GM12878 (cell line): Measurements from ENCODE around the gene CLDN6. TPM values are rescaled to one million over a fixed set of nuclear protein-coding genes. Genes with fewer than 3 reads are reported as not detected.

Source experiments
- ATF2 ChIP-seq: IDR thresholded peaks from 2 replicates; pipeline ENCODE4 v1.6.1; 2012; ENCODE audit warnings: low read length, inconsistent platforms
- CHD2 ChIP-seq: IDR thresholded peaks from 2 replicates; pipeline ENCODE4 v1.6.1; 2011; ENCODE audit warnings: low read depth, low read length, improper control_type of control experiment, borderline replicate concordance
- CUX1 ChIP-seq: IDR thresholded peaks from 2 replicates; pipeline ENCODE4 v1.6.1; 2012; ENCODE audit warnings: improper control_type of control experiment, low read depth, low read length; ENCODE audit not compliant: insufficient replicate concordance
- E4F1 ChIP-seq: fragments of 450-650 bp; IDR thresholded peaks from 2 replicates; pipeline ENCODE4 v1.6.1; 2018; ENCODE audit warnings: borderline replicate concordance, mild to moderate bottlenecking; ENCODE audit not compliant: partially characterized antibody
- ELK1 ChIP-seq: IDR thresholded peaks from 2 replicates; pipeline ENCODE4 v1.6.1; 2012; ENCODE audit warnings: low read depth, low read length, improper control_type of control experiment
- HDGF ChIP-seq: fragments of 450-650 bp; IDR thresholded peaks from 2 replicates; pipeline ENCODE4 v1.6.1; 2016; ENCODE audit warnings: antibody characterized with exemption
- MEF2B ChIP-seq: fragments of 450-650 bp; IDR thresholded peaks from 2 replicates; pipeline ENCODE4 v1.6.1; 2018; ENCODE audit warnings: mild to moderate bottlenecking, moderate library complexity; ENCODE audit not compliant: partially characterized antibody, poor library complexity, severe bottlenecking
- PAX5 ChIP-seq: IDR thresholded peaks from 2 replicates; pipeline ENCODE4 v1.6.1; 2011; ENCODE audit warnings: low read depth, low read length, borderline replicate concordance
- POU2F2 ChIP-seq: IDR thresholded peaks from 3 replicates; pipeline ENCODE4 v1.6.1; 2011; ENCODE audit warnings: low read depth, mild to moderate bottlenecking, low read length, borderline replicate concordance
- ZNF274 ChIP-seq: IDR thresholded peaks from one replicate; pipeline ENCODE4 v1.8.0; 2011; ENCODE audit not compliant: insufficient read length, insufficient read depth
- ZNF687 ChIP-seq: fragments of 450-650 bp; IDR thresholded peaks from 2 replicates; pipeline ENCODE4 v1.6.1; 2017; ENCODE audit warnings: mild to moderate bottlenecking, moderate library complexity
- polyA plus RNA-seq, 11 experiments: library from polyadenylated mRNA; depleted of rRNA in 4 of 11; unstranded in 6 of 11; stranded (reverse) in 5 of 11; fragments of >200 nt; fragmentation: Nextera tagmentation in 4 of 11; fragmentation: Illumina TruSeq in 1 of 11; extraction: Ambion mirVana in 4 of 11; extraction: Trizol in 1 of 11; gene quantifications; 1 replicate in 1 of 11; 2 replicates in 10 of 11; pipeline versions ENCODE4 v1.2.1 to v1.2.3, GENCODE V29; 2011 to 2016; ENCODE audit warnings: inconsistent platforms in 2 of 11, missing spikeins in 2 of 11, low read depth in 1 of 11
- total RNA-seq, 4 experiments: library from RNA; depleted of rRNA in 3 of 4; stranded (reverse); fragments of >200 nt in 3 of 4; fragmentation: Illumina TruSeq in 1 of 4; extraction: Trizol in 1 of 4; gene quantifications; 2 replicates each; pipeline versions ENCODE4 v1.2.1 to v1.2.3, GENCODE V29; 2013 to 2021

Gene CLDN6
- total and polyA plus RNA-seq, 10 of the 15 experiments (the other 5 are each of a cell fraction or from before 2014, with no cell fraction given), result 0.15 to 0.26 (median 0.23) TPM; not detected in 7

GRCh38 chr16:2968738-2969544 lies 49.0 kb downstream of the CLDN6 start, which contains the start of gene PAQR4 (continued):
- TF ChIP-seq ZNF687, result no peak
- TF ChIP-seq ZNF274, result no peak
- peak; percentile 89; the same call in 2 of the 3 replicates for TF ChIP-seq POU2F2
- no peak for TF ChIP-seq MEF2B
- no peak for TF ChIP-seq E4F1
- peak; percentile 67; the same call in 1 of the 2 replicates for TF ChIP-seq PAX5
- 0 out of 2 replicates have a peak, but pooled peaks have one; percentile 32 for TF ChIP-seq ELK1
- no peak for TF ChIP-seq ATF2
- peak; percentile 9; the same call in 1 of the 2 replicates for TF ChIP-seq CHD2
- TF ChIP-seq CUX1, result no peak
- TF ChIP-seq HDGF, result peak; percentile 71; the same call in 1 of the 2 replicates
